ENCODE results near the gene SIK3.

The SIK3 gene

GRCh38 chr11:116890193-116890592, 208.0 kb downstream of the SIK3 start:
- DNase-seq: no peak

GRCh38 chr11:116888884-116889549, 209.2 kb downstream of the SIK3 start:
- no peak for DNase-seq

DNA sequence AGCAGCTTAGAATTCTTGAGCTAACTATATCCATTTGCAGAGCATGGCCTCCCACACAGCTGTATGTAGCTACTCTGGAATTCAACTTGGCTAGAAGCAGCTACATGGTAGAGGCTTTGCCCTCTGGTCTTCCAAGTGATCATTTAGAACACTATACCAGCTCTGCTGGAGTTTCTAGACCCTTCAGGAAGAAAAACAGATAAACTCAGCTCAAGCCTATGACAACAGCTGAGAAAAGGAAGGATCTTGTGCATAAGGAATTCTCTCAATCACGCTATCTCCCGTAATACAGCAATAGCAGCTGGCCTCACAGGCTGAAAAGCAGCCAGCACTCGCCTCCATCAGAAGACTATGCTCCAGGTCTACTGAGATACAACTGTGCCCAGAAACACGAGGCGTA, 210.2 kb downstream of the SIK3 start:
- no peak for DNase-seq

- no peak for DNase-seq
These were observed 212.1 kb downstream of the SIK3 start for GRCh38 chr11:116885951-116886655.

- DNase-seq: no peak
These were observed 215.8 kb downstream of the SIK3 start for GRCh38 chr11:116882386-116882785.

DNA sequence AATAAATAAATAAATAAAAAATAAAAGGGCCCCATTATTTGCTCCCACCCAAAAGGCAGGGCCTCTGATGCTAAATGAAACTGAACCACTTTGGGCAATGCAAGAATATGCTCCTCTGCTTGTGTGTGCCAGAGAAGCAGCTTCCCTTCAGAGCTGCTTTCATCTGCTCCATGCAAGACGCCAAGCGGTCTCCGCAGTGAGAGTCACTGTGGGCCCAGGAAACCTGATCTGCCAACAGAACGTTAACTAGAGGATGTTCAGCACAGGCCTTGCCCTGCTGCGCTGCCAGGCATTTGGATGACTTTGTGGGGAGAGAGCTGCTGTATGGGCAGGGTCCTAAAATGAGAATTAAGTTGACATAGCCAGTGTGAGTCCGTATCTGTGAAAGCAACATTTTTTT, 217.1 kb downstream of the SIK3 start:
- DNase-seq: no peak

DNA sequence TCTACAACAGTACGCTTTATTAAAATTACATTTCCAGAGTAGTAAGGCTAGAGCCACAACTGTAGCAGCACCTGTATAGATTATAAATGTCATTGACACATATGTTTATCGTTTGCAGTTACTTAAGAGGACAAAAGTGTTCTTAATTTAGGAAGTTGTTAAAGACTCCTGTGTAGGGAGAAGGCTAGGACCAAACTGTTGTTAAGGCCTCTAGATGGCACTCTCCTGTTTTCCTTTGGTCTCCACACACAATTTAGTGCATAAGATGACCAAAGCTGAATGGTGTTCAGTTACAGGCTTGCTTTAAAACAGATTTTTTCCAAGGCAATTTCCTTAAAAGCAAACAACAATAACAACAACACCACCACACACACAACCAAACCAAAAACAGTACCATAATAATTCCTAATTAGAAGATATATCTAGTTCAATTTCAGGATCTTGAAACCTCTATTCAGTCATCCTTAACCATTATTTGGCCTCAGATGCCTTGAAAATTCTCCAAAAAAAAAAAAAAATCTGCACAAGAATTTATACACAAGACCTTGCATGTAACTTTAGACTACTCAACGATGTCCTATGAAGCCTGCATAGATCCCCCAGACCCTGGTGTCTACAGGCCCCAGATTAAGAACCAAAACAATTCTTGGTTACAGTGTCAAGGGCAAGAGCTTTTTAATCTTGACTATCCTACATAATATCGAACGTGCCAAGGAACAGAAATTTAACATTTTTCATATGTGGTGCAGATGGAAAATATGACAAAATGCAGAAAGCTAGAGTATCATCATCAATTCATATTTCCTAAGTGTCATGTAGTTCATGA, 218.2 kb downstream of the SIK3 start:
- no peak for DNase-seq

DNA sequence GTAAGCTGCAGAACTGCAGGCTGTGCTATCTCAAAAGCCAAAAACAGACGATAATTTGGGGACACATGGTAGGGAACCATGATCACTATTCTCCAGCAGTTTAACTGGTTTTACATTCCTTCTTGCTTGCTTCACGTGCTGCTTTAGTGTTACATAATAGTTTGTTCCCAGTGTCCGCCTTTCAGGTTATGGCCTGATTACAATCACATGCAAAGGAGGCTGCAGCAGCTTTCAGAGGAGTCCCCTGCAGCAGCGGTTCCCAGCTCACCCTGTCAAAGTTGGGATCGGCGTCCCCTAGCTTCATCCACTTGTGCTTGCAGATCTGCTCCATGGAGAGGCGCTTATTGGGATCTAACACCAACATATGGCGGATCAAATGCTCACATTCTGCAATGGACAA, 221.6 kb downstream of the SIK3 start:
- no peak for DNase-seq

DNA sequence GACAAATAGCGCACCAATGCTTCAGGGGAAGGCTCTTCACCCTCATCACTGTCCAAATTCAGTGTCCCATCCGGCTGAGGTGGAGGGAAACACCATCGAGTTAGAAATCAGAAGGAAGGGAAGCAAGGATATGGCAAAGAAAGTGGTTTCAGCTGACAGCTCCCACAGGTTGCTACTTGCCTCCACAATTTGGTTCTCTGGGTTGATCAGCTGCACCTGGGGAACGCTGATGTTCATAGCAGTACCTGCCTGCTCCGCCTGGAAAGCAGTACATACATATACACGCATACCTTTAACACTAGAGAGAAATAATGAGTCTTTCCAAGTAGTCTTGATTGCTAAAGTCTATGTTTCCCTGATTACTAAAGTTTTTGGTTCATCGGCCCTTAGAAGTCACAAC, 223.0 kb downstream of the SIK3 start:
- DNase-seq: no peak

DNA sequence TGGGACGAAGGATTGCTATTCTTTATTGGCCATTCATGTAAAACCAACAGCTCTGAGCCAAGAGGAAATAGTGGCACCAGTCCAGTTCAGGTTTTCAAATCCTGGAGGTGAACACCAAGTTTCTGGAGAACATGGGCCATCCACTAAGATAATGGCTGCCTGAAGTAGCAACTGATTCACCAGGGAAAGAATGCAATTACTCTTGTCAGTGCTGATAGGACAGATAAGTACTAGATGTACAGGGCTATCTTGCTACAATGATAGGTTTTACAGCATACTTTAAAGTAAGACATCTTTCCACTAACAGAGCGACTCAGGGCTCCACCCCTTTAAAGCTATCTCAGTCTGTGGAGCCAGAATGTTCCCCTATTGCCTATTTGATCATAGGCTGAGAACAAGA, 224.0 kb downstream of the SIK3 start:
- no peak for DNase-seq

- DNase-seq: no peak
These were observed 224.8 kb downstream of the SIK3 start for GRCh38 chr11:116873381-116873780.

- no peak for DNase-seq
These were observed 227.0 kb downstream of the SIK3 start for GRCh38 chr11:116871248-116871647.

DNA sequence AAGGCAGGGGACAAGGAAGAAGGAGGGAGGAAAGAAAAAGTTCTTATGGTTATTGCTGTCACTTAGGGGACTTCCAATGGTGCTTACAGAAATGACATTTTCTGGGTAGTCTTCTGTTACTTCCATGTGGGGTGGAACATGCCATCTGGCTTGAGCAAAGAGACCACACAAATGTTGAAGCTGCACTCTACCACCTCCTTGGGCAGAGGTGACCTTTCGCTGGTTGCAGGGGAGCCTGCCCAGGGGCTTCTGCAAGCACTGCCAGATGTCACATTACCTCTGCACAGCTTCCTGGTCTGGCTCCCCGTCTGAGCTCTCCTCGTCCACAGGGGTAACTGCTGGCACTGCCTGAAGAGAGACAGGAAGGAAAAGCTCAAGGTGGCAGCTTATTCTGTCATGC, 228.2 kb downstream of the SIK3 start:
- no peak for DNase-seq

- no peak for DNase-seq
These were observed 228.6 kb downstream of the SIK3 start for GRCh38 chr11:116869610-116870009.

DNA sequence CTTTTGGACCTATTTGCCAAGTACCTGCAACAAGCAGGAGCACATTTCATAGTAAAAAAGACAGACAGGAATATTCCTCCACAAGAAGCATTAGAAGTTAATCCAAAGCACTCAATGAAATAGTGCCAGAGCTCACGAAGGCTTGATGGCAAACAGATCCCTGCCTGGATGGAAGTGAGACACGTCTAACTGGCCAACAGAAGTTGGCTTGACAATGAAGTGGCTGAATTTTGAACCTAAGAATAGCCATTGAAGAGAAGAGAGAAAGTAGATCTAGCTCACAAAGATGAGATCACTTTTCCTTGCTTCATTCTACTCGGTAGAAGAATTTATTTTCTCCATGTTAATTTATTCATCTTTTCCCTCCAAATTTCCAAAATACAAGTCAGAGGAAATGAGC, 230.2 kb downstream of the SIK3 start:
- no peak for DNase-seq

DNA sequence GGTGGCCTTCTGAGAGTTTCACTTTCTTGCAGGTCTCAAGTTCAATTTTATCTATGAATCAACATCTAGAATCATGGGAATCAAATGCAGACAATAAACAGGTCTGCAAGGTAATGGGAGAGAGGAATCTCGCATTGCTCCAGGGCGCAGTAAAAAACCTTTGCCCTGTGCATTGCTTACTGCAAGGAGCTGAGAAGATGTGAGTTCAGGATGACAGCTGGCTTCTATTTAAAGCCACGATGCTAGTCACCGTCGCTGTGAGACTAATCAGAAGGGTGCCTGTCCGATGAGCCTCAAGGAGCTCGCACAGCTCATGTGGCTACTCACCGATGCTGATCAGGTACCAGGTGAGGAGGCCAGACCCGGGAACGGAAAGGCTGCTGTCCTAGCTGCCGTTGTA, 230.6 kb downstream of the SIK3 start:
- DNase-seq: no peak

DNA sequence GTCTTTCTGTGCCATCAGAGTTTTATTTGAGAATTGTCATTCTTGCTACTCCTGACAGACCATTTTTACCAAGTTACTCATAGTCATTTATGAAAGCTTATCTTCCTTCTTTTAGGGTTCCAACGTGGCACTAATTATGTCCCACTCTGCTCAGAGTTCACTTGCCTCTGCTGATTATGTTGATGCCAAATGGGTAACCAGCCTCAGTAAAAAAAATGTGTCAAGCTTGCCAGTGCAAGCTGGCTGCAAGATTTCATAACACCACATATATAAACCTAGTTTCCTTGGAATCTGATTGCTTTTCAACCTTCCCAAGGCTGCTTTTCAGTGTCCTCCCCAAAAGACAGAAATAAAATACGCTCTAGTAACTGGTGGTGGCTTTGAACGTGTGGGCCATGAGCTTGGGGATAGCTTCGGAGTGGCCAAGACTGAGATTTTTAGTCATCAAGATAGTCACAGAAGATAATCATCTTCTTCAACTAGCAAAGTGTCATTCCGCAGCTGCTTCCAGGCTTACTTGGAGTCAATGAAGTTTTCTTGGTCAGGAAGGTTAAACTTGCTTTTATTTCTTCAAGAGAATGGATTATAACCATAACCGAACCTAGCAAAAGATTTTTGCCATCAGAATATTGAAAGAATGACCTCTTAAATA, 231.3 kb downstream of the SIK3 start:
- no peak for DNase-seq

DNA sequence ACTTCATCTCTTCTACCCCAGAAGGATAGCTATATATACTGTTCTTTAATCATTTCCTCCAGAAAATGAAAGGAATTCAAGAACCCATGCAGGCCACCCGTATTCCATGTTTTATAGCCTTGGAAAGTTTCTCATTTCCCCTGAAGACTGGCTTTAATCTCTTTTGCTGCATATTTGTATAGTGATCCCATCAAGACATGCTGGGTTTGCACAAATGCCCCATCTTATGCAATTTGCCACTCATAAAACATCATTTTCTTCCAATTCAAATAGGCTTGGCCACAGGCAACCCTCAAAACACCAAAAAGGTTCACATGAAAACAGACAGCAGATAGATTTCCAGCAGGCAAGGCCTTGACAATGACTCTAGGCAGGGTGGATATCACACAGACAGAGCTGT, 232.5 kb downstream of the SIK3 start:
- DNase-seq: no peak

DNA sequence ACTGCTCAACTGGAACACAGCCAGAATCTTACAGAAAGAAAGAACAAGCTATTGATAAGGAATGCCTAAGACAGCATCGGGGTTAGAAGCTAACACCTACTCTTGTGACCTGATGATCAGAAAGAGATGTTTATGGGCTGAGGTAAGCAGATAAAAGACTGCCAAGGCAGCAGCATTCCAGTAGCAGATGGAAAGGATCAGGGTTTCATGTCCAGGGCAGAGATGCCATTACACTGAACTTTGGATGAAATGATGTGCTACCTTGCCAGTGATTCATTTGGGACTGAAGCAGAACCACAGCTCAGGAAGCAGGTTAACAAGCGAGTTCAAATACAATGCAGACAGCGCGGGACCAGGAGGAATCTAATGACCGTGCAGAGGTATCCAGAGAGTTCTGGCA, 233.7 kb downstream of the SIK3 start:
- no peak for DNase-seq

- DNase-seq: no peak
These were observed 235.3 kb downstream of the SIK3 start for GRCh38 chr11:116862951-116863350.

GRCh38 chr11:116862185-116862584, 236.0 kb downstream of the SIK3 start:
- DNase-seq: no peak

GRCh38 chr11:116861539-116861938, 236.7 kb downstream of the SIK3 start:
- DNase-seq: no peak

DNA sequence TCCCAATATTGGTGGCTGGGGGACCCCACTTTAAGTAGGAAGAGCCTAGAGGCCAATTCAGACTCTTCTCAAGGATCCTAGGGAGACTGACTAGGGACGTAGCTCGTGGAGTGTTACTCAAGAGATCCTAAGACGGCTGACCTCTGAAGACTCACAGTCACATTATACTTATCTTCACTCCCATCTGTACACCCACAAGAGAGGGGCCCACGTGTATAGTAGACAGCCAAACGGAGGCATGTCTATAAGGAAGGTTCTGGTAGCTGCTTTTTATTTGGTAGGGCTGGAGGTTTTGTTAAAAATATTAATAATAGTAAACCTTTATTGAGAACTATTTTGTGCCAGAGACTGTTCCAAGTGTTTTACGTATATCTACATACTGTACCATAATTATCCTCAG, 237.9 kb downstream of the SIK3 start:
- no peak for DNase-seq

- no peak for DNase-seq
These were observed 239.1 kb downstream of the SIK3 start for GRCh38 chr11:116859175-116859574.

Data from NCI-H1694 treated with DMSO at 0.1 percent for 48 hours (cell line).